IMR-90 (cell line): Measurements from ENCODE around the gene KLF7. TPM values are rescaled to one million over a fixed set of nuclear protein-coding genes. Genes with fewer than 3 reads are reported as not detected.

Experiments used
- ATAC-seq: fragments of 200-7000 bp; cut with Tn5 transposase; 2 replicates; pipeline ENCODE4 v1.9.1; 2020; ENCODE audit warnings: low read depth, mild to moderate bottlenecking, moderate library complexity
- BruUV-seq: library from RNA; stranded (reverse); fragments of 400-500 nt; replicated peaks from 2 replicates; lab custom pipeline; 2021; lab: Mats Ljungman, UMichigan
- CTCF ChIA-PET: fragments of 300-600 bp; formaldehyde crosslinking; extraction: SDS; loops from one replicate; lab custom pipeline; 2021; ENCODE audit warnings: antibody characterized with exemption; lab: Yijun Ruan, JAX
- POLR2A ChIA-PET: fragments of 300-600 bp; sonication (Branson Sonifier 250); formaldehyde crosslinking; loops from one replicate; lab custom pipeline; 2022; ENCODE audit warnings: antibody characterized with exemption; ENCODE audit not compliant: unreplicated experiment; lab: Charles Lee
- DNase-seq: peaks from one replicate; pipeline ENCODE4 v3.0.0; 2013
- H2AFZ ChIP-seq: replicated peaks from 2 replicates; pipeline ENCODE3; 2013; ENCODE audit warnings: low read length, mild to moderate bottlenecking; ENCODE audit not compliant: poor library complexity
- H2AK5ac ChIP-seq: 2 replicates; pipeline ENCODE4 v1.6.1; 2013; ENCODE audit warnings: low read depth, low read length, inconsistent platforms
- H2AK9ac ChIP-seq: replicated peaks from 2 replicates; pipeline ENCODE3; 2013; ENCODE audit warnings: mild to moderate bottlenecking, low read depth, low read length, moderate library complexity; ENCODE audit not compliant: poor library complexity
- H2BK120ac ChIP-seq: 2 replicates; pipeline ENCODE4 v1.6.1; 2013; ENCODE audit warnings: low read depth, low read length, inconsistent platforms
- H2BK15ac ChIP-seq: 3 replicates; pipeline ENCODE4 v1.6.1; 2013; ENCODE audit warnings: low read depth, low read length, inconsistent platforms
- H2BK20ac ChIP-seq: 2 replicates; pipeline ENCODE4 v1.6.1; 2013; ENCODE audit warnings: low read depth, mild to moderate bottlenecking, inconsistent platforms, low read length, moderate library complexity
- H2BK5ac ChIP-seq: 2 replicates; pipeline ENCODE4 v1.6.1; 2013; ENCODE audit warnings: mild to moderate bottlenecking, low read depth, low read length, inconsistent platforms; ENCODE audit not compliant: poor library complexity, severe bottlenecking
- H3K14ac ChIP-seq: replicated peaks from 2 replicates; pipeline ENCODE4 v1.6.1; 2013; ENCODE audit warnings: low read depth, low read length, inconsistent platforms
- H3K18ac ChIP-seq: 2 replicates; pipeline ENCODE4 v1.6.1; 2013; ENCODE audit warnings: low read depth, low read length, control low read depth
- H3K23ac ChIP-seq: 2 replicates; pipeline ENCODE4 v1.6.1; 2013; ENCODE audit warnings: low read depth, low read length, inconsistent platforms
- H3K27ac ChIP-seq: 2 replicates; pipeline ENCODE4 v1.5.1; 2013; ENCODE audit warnings: mild to moderate bottlenecking, control low read depth, low read length; ENCODE audit not compliant: insufficient read depth
- H3K27me3 ChIP-seq: 2 replicates; pipeline ENCODE4 v1.6.1; 2013; ENCODE audit warnings: low read length; ENCODE audit not compliant: control insufficient read depth, insufficient read depth
- H3K36me3 ChIP-seq: 2 replicates; pipeline ENCODE4 v1.6.1; 2013; ENCODE audit warnings: low read length, mixed read lengths; ENCODE audit not compliant: control insufficient read depth, insufficient read depth
- H3K4ac ChIP-seq: 2 replicates; pipeline ENCODE4 v1.6.1; 2013; ENCODE audit warnings: low read depth, low read length, inconsistent platforms
- H3K4me1 ChIP-seq: 2 replicates; pipeline ENCODE4 v1.6.1; 2013; ENCODE audit warnings: low read length, mixed read lengths; ENCODE audit not compliant: control insufficient read depth, insufficient read depth
- H3K4me2 ChIP-seq: 2 replicates; pipeline ENCODE4 v1.6.1; 2013; ENCODE audit warnings: low read depth, mild to moderate bottlenecking, control low read depth, low read length, moderate library complexity
- H3K4me3 ChIP-seq: 2 replicates; pipeline ENCODE4 v1.5.1; 2013; ENCODE audit warnings: low read depth, mild to moderate bottlenecking, control low read depth, low read length, moderate library complexity; ENCODE audit not compliant: insufficient read depth
- H3K56ac ChIP-seq: 2 replicates; pipeline ENCODE4 v1.6.1; 2013; ENCODE audit warnings: low read length, inconsistent platforms; ENCODE audit not compliant: insufficient read depth; ENCODE audit errors: extremely low read depth
- H3K79me1 ChIP-seq, 2 experiments: 2 replicates each; pipeline ENCODE4 v1.6.1; 2013; ENCODE audit warnings: low read length in 2 of 2, inconsistent platforms in 1 of 2, low read depth in 1 of 2
- H3K9ac ChIP-seq: 2 replicates; pipeline ENCODE4 v1.6.1; 2013; ENCODE audit warnings: low read depth, low read length, control low read depth
- H3K9me1 ChIP-seq: 2 replicates; pipeline ENCODE4 v1.6.1; 2013; ENCODE audit warnings: low read length, inconsistent platforms; ENCODE audit not compliant: insufficient read depth
- H3K9me3 ChIP-seq: 2 replicates; pipeline ENCODE4 v1.6.1; 2013; ENCODE audit warnings: low read length; ENCODE audit not compliant: control insufficient read depth, insufficient read depth
- H4K20me1 ChIP-seq: 2 replicates; pipeline ENCODE4 v1.6.1; 2013; ENCODE audit warnings: low read length, inconsistent platforms; ENCODE audit not compliant: insufficient read depth
- H4K5ac ChIP-seq: 2 replicates; pipeline ENCODE4 v1.6.1; 2013; ENCODE audit warnings: mild to moderate bottlenecking, low read depth, low read length, control low read depth
- H4K8ac ChIP-seq, 2 experiments: 2 replicates each; pipeline ENCODE4 v1.6.1; 2013; ENCODE audit warnings: low read depth in 2 of 2, low read length in 2 of 2, control low read depth in 1 of 2, inconsistent platforms in 1 of 2
- H4K91ac ChIP-seq: 2 replicates; pipeline ENCODE4 v1.6.1; 2013; ENCODE audit warnings: low read depth, low read length, inconsistent platforms; ENCODE audit not compliant: insufficient read depth
- BHLHE40 ChIP-seq: fragments of 150-350 bp; IDR thresholded peaks from 2 replicates; pipeline ENCODE4 v1.6.1; 2016; ENCODE audit warnings: mild to moderate bottlenecking, low read depth, low read length
- FOS ChIP-seq: fragments of 150-350 bp; IDR thresholded peaks from 2 replicates; pipeline ENCODE4 v1.6.1; 2016; ENCODE audit warnings: low read depth, low read length
- MAFK ChIP-seq: IDR thresholded peaks from 2 replicates; pipeline ENCODE4 v1.6.1; 2012; ENCODE audit warnings: low read depth, low read length, improper control_type of control experiment
- MAZ ChIP-seq: IDR thresholded peaks from 2 replicates; pipeline ENCODE4 v1.6.1; 2012; ENCODE audit warnings: low read depth, mild to moderate bottlenecking, low read length, improper control_type of control experiment, moderate library complexity, borderline replicate concordance
- MXI1 ChIP-seq: IDR thresholded peaks from 2 replicates; pipeline ENCODE4 v1.6.1; 2012; ENCODE audit warnings: low read depth, mild to moderate bottlenecking, low read length, moderate library complexity, borderline replicate concordance
- NFE2L2 ChIP-seq: fragments of 150-350 bp; IDR thresholded peaks from 2 replicates; pipeline ENCODE4 v1.6.1; 2016; ENCODE audit warnings: low read depth, mild to moderate bottlenecking, low read length
- RAD21 ChIP-seq: IDR thresholded peaks from 2 replicates; pipeline ENCODE4 v1.6.1; 2012; ENCODE audit warnings: low read length, improper control_type of control experiment
- RFX5 ChIP-seq: IDR thresholded peaks from 2 replicates; pipeline ENCODE4 v1.8.0; 2012; ENCODE audit warnings: low read depth, mild to moderate bottlenecking, low read length, moderate library complexity
- SMC3 ChIP-seq: fragments of 150-350 bp; IDR thresholded peaks from 2 replicates; pipeline ENCODE4 v1.6.1; 2016; ENCODE audit warnings: low read depth, mild to moderate bottlenecking, antibody characterized with exemption, low read length, moderate library complexity
- WGBS, 2 experiments: methylation state at CpG; one replicate each; pipeline versions ENCODE4 v1.1.5 to v1.1.7; 2013; ENCODE audit warnings: missing lambda C conversion rate in 2 of 2; ENCODE audit not compliant: insufficient read length in 1 of 2; ENCODE audit errors: extremely low coverage in 2 of 2; 5-methylcytosine and 5-hydroxymethylcytosine counted together
- dilution Hi-C: fragments of 300-500 bp; cut with HindIII; formaldehyde crosslinking; loops from one replicate; pipeline ENCODE4 v1.14.3; 2018; ENCODE audit warnings: low sequenced_read_pairs; ENCODE audit not compliant: unreplicated experiment
- in situ Hi-C: fragments of 300-500 bp; cut with MboI; formaldehyde crosslinking; loops from 3 replicates; pipeline ENCODE4 v1.14.3; 2019; ENCODE audit warnings: low sequenced_read_pairs, inconsistent platforms, mixed read lengths
- intact Hi-C: fragments of 100-400 bp; cut with micrococcal nuclease; formaldehyde crosslinking; loops from 2 replicates; pipeline ENCODE4 v1.10.0; 2022
- polyA plus RNA-seq, 3 experiments: library from polyadenylated mRNA; depleted of rRNA; stranded (reverse); fragments of >200 nt; gene quantifications; 2 replicates each; pipeline ENCODE4 v1.2.3, GENCODE V29; 2012; ENCODE audit warnings: low replicate concordance in 1 of 3
- total RNA-seq: library from RNA; depleted of rRNA; stranded (reverse); fragments of >200 nt; gene quantifications from 2 replicates; pipeline ENCODE4 v1.2.3, GENCODE V29; 2012
- TF ChIP-seq, protein P1 (sequence below): conservative IDR thresholded peaks from 2 replicates; pipeline ENCODE4 v1.5.1; 2012; ENCODE audit warnings: mild to moderate bottlenecking, low read depth, low read length, improper control_type of control experiment
- TF ChIP-seq, protein P2 (sequence below): fragments of 150-350 bp; IDR thresholded peaks from 2 replicates; pipeline ENCODE4 v1.6.1; 2016; ENCODE audit warnings: low read depth, mild to moderate bottlenecking, low read length, moderate library complexity, borderline replicate concordance

KLF7 gene
- total and polyA plus RNA-seq, 2 of the 4 experiments (the other 2 are of a cell fraction), result 23.1 to 28.5 TPM

DNA sequence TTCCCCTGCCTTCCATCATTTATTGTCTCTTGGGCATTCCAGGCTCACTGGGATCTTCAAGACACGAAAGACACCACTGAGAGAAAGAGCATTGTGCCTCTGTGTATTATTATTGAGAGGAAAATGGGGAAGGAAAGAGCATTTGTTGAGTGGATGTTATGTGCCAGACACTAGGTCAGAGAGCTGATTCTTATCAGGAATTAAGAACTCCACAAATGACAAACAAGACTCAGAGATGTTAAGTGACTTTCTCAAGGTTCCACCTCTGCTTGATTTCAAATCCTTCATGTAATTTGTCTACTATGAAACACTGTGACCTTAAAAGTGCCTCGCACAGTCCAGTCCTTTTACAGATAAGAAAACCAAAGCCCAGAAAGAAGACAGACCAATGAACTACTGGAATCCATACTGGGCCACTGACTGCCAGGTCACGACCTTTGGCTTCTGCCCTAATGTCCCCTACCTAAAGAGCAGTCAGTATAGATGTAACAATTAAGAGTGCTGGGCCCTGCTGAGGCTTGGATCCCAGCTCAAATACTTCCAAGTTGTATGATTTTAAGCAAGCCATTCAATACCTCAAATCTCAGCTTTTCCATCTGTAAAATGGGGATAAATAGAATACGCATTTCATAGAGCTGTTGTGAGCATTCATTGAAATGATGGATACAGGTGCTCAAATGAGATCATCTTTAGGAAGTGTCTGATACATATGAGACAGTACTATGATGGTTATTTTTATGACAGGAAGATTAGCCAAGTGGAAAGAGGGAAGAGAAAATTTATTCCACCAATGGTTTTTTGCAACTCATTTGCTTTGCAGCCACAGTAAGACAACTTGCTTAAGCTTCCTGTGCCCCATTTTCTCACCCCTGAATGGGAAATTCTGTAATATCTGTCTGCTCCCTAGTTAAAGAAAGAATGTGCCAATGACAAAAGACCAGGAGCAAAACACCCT is 10.9 kb downstream of the KLF7 start (continued):
- TF ChIP-seq BHLHE40 (no peak), FOS (no peak)

DNA sequence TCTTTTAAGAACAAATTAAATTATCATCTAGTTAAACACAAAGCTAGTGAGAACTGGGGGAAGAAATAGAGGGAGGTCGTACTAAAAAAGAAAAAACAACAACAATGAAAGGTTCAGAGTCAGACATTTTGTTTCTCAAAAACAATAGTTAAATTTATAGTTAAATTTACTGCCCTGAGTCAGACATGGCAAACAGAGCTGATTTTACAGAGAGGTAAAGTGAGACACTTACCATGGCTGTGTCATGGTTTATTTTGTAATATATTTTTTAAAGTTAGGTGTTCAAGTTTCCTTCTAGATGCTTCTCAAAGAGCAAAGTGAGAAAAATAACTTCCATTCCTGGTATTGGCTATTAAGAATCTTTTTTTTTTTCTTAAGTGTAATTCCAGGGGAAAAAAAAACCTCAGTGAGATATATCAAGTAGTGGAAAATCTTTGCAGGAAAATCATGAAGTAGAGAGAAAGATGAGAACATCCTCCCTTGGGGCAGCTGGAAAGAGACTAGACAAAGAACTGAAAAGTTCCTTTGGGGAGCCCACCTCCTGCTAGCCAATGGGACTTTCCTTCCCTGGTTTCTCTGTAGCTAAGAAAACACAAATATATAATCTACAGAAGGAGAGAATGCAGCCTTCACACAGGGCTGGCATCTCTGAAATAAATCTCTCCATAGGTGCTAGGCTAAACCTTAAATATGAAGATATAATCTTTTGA is 12.3 kb downstream of the KLF7 start:
- no peak for ATAC-seq
- H3K27me3 ChIP-seq, result no peaks in the 10 kb centered on the region
- no peak overlapping the region for H2BK5ac ChIP-seq
- H3K23ac ChIP-seq, result no peak overlapping the region
- H3K79me1 ChIP-seq, result peaks cover 0 to 82% of the 10 kb centered on the region in 2 experiments; a peak in 3 of 4 replicates
- no peak overlapping the region for H3K4me2 ChIP-seq
- in situ Hi-C loops (loop anchor here (25.0 kb wide), 1 partner anchor 559 kb away; the partner anchor contains the start of gene CCNYL1), intact Hi-C loops (no loop called here), dilution Hi-C loops (no loop called here)
- H4K5ac ChIP-seq, result no peak overlapping the region
- no peak overlapping the region for H2AFZ ChIP-seq
- H4K8ac ChIP-seq, result no peak overlapping the region
- H3K4me3 ChIP-seq, result no peak overlapping the region
- CTCF ChIA-PET, result interaction anchor here (1.1 kb wide), 1 partner anchor 9 kb away, joined by 4 read pairs; no protein-coding TSS in a partner anchor
- H2AK9ac ChIP-seq, result no peak overlapping the region
- no peak overlapping the region for H3K14ac ChIP-seq
- POLR2A ChIA-PET, result no interaction called here
- BruUV-seq, result no TSS peak
- H3K9ac ChIP-seq, result no peak overlapping the region
- no peaks in the 10 kb centered on the region for H3K9me3 ChIP-seq
- H3K9me1 ChIP-seq, result peaks cover 47% of the 10 kb centered on the region
- DNase-seq, result no peak
- H3K27ac ChIP-seq, result no peak overlapping the region
- H3K56ac ChIP-seq, result no peak overlapping the region
- no peak overlapping the region for H2AK5ac ChIP-seq
- H4K91ac ChIP-seq, result no peak overlapping the region
- H3K18ac ChIP-seq, result no peak overlapping the region
- H2BK20ac ChIP-seq, result no peak overlapping the region
- no peak overlapping the region for H2BK120ac ChIP-seq
- no peak overlapping the region for H2BK15ac ChIP-seq
- H4K20me1 ChIP-seq, result peaks cover 99% of the 10 kb centered on the region
- WGBS, 2 experiments, result no CpG with 5 or more reads among the region's 1 CpG
- H3K4me1 ChIP-seq, result peaks cover 34% of the 10 kb centered on the region
- peaks cover 7% of the 10 kb centered on the region; the same call in 1 of the 2 replicates for H3K36me3 ChIP-seq
- H3K4ac ChIP-seq, result no peak overlapping the region
- TF ChIP-seq MAZ (no peak), SMC3 (no peak), MAFK (no peak), MXI1 (no peak), BHLHE40 (no peak), NFE2L2 (no peak), RFX5 (no peak), RAD21 (no peak)
- TF ChIP-seq, protein P1, sequence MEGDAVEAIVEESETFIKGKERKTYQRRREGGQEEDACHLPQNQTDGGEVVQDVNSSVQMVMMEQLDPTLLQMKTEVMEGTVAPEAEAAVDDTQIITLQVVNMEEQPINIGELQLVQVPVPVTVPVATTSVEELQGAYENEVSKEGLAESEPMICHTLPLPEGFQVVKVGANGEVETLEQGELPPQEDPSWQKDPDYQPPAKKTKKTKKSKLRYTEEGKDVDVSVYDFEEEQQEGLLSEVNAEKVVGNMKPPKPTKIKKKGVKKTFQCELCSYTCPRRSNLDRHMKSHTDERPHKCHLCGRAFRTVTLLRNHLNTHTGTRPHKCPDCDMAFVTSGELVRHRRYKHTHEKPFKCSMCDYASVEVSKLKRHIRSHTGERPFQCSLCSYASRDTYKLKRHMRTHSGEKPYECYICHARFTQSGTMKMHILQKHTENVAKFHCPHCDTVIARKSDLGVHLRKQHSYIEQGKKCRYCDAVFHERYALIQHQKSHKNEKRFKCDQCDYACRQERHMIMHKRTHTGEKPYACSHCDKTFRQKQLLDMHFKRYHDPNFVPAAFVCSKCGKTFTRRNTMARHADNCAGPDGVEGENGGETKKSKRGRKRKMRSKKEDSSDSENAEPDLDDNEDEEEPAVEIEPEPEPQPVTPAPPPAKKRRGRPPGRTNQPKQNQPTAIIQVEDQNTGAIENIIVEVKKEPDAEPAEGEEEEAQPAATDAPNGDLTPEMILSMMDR, result no peak
- TF ChIP-seq, protein P2, sequence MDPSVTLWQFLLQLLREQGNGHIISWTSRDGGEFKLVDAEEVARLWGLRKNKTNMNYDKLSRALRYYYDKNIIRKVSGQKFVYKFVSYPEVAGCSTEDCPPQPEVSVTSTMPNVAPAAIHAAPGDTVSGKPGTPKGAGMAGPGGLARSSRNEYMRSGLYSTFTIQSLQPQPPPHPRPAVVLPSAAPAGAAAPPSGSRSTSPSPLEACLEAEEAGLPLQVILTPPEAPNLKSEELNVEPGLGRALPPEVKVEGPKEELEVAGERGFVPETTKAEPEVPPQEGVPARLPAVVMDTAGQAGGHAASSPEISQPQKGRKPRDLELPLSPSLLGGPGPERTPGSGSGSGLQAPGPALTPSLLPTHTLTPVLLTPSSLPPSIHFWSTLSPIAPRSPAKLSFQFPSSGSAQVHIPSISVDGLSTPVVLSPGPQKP, result no peak
